HCT116 (cell line): ENCODE results near the gene MST1. TPM values are rescaled to one million over a fixed set of nuclear protein-coding genes. Genes with fewer than 3 reads are reported as not detected.

Source experiments
- ATAC-seq: fragments of 200-7000 bp; cut with Tn5 transposase; 2 replicates; pipeline ENCODE4 v1.9.1; 2020; ENCODE audit warnings: mild to moderate bottlenecking, moderate library complexity
- BruUV-seq: library from RNA; stranded (reverse); fragments of 400-500 nt; replicated peaks from 2 replicates; lab custom pipeline; 2021; lab: Mats Ljungman, UMichigan
- CTCF ChIA-PET: fragments of 300-600 bp; sonication (Branson Sonifier 250); formaldehyde crosslinking; loops from one replicate; lab custom pipeline; 2021; ENCODE audit warnings: antibody characterized with exemption; lab: Charles Lee
- POLR2A ChIA-PET: fragments of 300-600, 350-600 bp; sonication (Branson Sonifier 250); formaldehyde crosslinking; loops from one replicate; lab custom pipeline; 2021; ENCODE audit warnings: antibody characterized with exemption; lab: Charles Lee
- RAD21 ChIA-PET, 2 experiments: fragments of 300-600 bp; sonication (Branson Sonifier 250); formaldehyde crosslinking; loops; one replicate each; lab custom pipeline; 2023; ENCODE audit warnings: low total read pairs in 2 of 2; ENCODE audit not compliant: uncharacterized antibody in 2 of 2, unreplicated experiment in 2 of 2, low non-redundant PET in 1 of 2; lab: Charles Lee
- DNase-seq: peaks from one replicate; pipeline ENCODE4 v3.0.0-alpha.2; 2010; ENCODE audit warnings: low read depth, low spot score
- H2AFZ ChIP-seq: fragments of 200-600 bp; shearing (Covaris generic), sonication (generic); 2 replicates; pipeline ENCODE4 v1.6.1; 2017; ENCODE audit warnings: low read depth, mixed run types, mixed read lengths, antibody characterized with exemption, low read length; ENCODE audit not compliant: poor library complexity, severe bottlenecking
- H3K27ac ChIP-seq: 2 replicates; pipeline ENCODE4 v1.5.1; 2012; ENCODE audit warnings: low read depth, low read length
- H3K27me3 ChIP-seq: fragments of 200-600 bp; sonication (generic); 2 replicates; pipeline ENCODE4 v1.6.1; 2016; ENCODE audit warnings: mixed run types, low read length, mixed read lengths; ENCODE audit not compliant: insufficient read depth
- H3K36me3 ChIP-seq, 2 experiments: fragments of 200-500 bp in 1 of 2; fragments of 200-600 bp in 1 of 2; sonication (Bioruptor generic) in 1 of 2; sonication (generic) in 1 of 2; 2 replicates each; pipeline versions ENCODE4 v1.5.1 to v1.6.1; 2014 to 2016; ENCODE audit warnings: low read length in 2 of 2, inconsistent platforms in 1 of 2, mixed read lengths in 1 of 2, mixed run types in 1 of 2; ENCODE audit not compliant: insufficient read depth in 2 of 2, control insufficient read depth in 1 of 2
- H3K4me1 ChIP-seq, 2 experiments: fragments of 200-600 bp in 1 of 2; sonication (generic) in 1 of 2; 2 replicates each; pipeline versions ENCODE4 v1.5.1 to v1.6.1; 2012 to 2017; ENCODE audit warnings: low read length in 2 of 2, inconsistent platforms in 1 of 2, mild to moderate bottlenecking in 1 of 2, mixed read lengths in 1 of 2, mixed run types in 1 of 2, moderate library complexity in 1 of 2; ENCODE audit not compliant: insufficient read depth in 2 of 2, control insufficient read depth in 1 of 2
- H3K4me2 ChIP-seq: fragments of 200-600 bp; sonication (generic); 2 replicates; pipeline ENCODE4 v1.6.1; 2017; ENCODE audit warnings: mixed run types, low read length, mixed read lengths
- H3K4me3 ChIP-seq, 2 experiments: fragments of 200-600 bp in 1 of 2; sonication (generic) in 1 of 2; replicated peaks in 1 of 2; 2 replicates each; pipeline ENCODE4 v1.5.1; 2011 to 2016; ENCODE audit warnings: low read length in 2 of 2, control low read depth in 1 of 2, low read depth in 1 of 2, mild to moderate bottlenecking in 1 of 2, mixed read lengths in 1 of 2, mixed run types in 1 of 2
- H3K79me2 ChIP-seq: fragments of 200-600 bp; sonication (generic); 2 replicates; pipeline ENCODE4 v1.6.1; 2017; ENCODE audit warnings: mild to moderate bottlenecking, mixed run types, low read length, moderate library complexity, mixed read lengths; ENCODE audit not compliant: insufficient read depth
- H3K9ac ChIP-seq: fragments of 200-600 bp; sonication (generic); 2 replicates; pipeline ENCODE4 v1.6.1; 2016; ENCODE audit warnings: low read length, mixed read lengths
- H3K9me2 ChIP-seq: fragments of 200-600 bp; sonication (generic), shearing (Covaris generic); 2 replicates; pipeline ENCODE4 v1.6.1; 2017; ENCODE audit warnings: mixed run types, mild to moderate bottlenecking, moderate library complexity; ENCODE audit not compliant: insufficient read depth
- H3K9me3 ChIP-seq, 2 experiments: fragments of 200-500 bp in 1 of 2; fragments of 200-600 bp in 1 of 2; sonication (Bioruptor generic) in 1 of 2; sonication (generic) in 1 of 2; 2 replicates each; pipeline ENCODE4 v1.6.1; 2014 to 2017; ENCODE audit warnings: low read length in 2 of 2, mixed read lengths in 2 of 2, inconsistent platforms in 1 of 2, low read depth in 1 of 2, mild to moderate bottlenecking in 1 of 2, mixed run types in 1 of 2, moderate library complexity in 1 of 2; ENCODE audit not compliant: control insufficient read depth in 1 of 2, insufficient read depth in 1 of 2
- H4K20me1 ChIP-seq: fragments of 200-600 bp; sonication (generic), shearing (Covaris generic); 2 replicates; pipeline ENCODE4 v1.6.1; 2017; ENCODE audit warnings: mixed run types, mild to moderate bottlenecking, moderate library complexity; ENCODE audit not compliant: insufficient read depth
- ATF3 ChIP-seq: IDR thresholded peaks from 2 replicates; pipeline ENCODE4 v1.6.1; 2012
- CBX3 ChIP-seq: IDR thresholded peaks from 2 replicates; pipeline ENCODE4 v1.6.1; 2012; ENCODE audit warnings: low read depth
- CEBPB ChIP-seq: IDR thresholded peaks from 2 replicates; pipeline ENCODE4 v1.6.1; 2012; ENCODE audit warnings: low read depth
- CTCF ChIP-seq, 3 experiments: fragments of 200-600 bp in 1 of 3; sonication (generic) in 1 of 3; IDR thresholded peaks in 2 of 3; conservative IDR thresholded peaks in 1 of 3; 2 replicates each; pipeline ENCODE4 v1.5.1; 2012 to 2017; ENCODE audit warnings: low read depth in 2 of 3, low read length in 2 of 3, antibody characterized with exemption in 1 of 3, borderline replicate concordance in 1 of 3, control low read depth in 1 of 3, mild to moderate bottlenecking in 1 of 3, mixed read lengths in 1 of 3, mixed run types in 1 of 3, moderate library complexity in 1 of 3; ENCODE audit not compliant: insufficient read depth in 1 of 3
- EGR1 ChIP-seq: IDR thresholded peaks from 2 replicates; pipeline ENCODE4 v1.6.1; 2012; ENCODE audit warnings: low read depth
- ELF1 ChIP-seq: IDR thresholded peaks from 2 replicates; pipeline ENCODE4 v1.6.1; 2012; ENCODE audit warnings: low read depth, borderline replicate concordance
- FOSL1 ChIP-seq: IDR thresholded peaks from 2 replicates; pipeline ENCODE4 v1.6.1; 2012; ENCODE audit warnings: low read depth
- JUND ChIP-seq: IDR thresholded peaks from 2 replicates; pipeline ENCODE4 v1.6.1; 2012
- MAX ChIP-seq: IDR thresholded peaks from 2 replicates; pipeline ENCODE4 v1.6.1; 2012
- POLR2AphosphoS5 ChIP-seq: IDR thresholded peaks from 2 replicates; pipeline ENCODE4 v1.6.1; 2011; ENCODE audit warnings: mild to moderate bottlenecking, low read depth, low read length, moderate library complexity
- RAD21 ChIP-seq: IDR thresholded peaks from 2 replicates; pipeline ENCODE4 v1.6.1; 2012; ENCODE audit warnings: low read depth, mild to moderate bottlenecking
- REST ChIP-seq: IDR thresholded peaks from 2 replicates; pipeline ENCODE4 v1.6.1; 2012; ENCODE audit warnings: low read depth
- SIN3A ChIP-seq: IDR thresholded peaks from 2 replicates; pipeline ENCODE4 v1.6.1; 2012; ENCODE audit warnings: low read depth
- SRF ChIP-seq: IDR thresholded peaks from 2 replicates; pipeline ENCODE4 v1.6.1; 2012; ENCODE audit warnings: low read depth
- TCF7L2 ChIP-seq: IDR thresholded peaks from 2 replicates; pipeline ENCODE4 v1.7.0; 2011; ENCODE audit warnings: borderline replicate concordance, inconsistent platforms; ENCODE audit not compliant: insufficient read depth, insufficient read length; ENCODE audit errors: extremely low read depth
- YY1 ChIP-seq: IDR thresholded peaks from 2 replicates; pipeline ENCODE4 v1.6.1; 2011; ENCODE audit warnings: low read length, low read depth, moderate library complexity, mild to moderate bottlenecking; ENCODE audit not compliant: insufficient replicate concordance; ENCODE audit errors: extremely low read depth
- ZBTB33 ChIP-seq: IDR thresholded peaks from 2 replicates; pipeline ENCODE4 v1.6.1; 2011; ENCODE audit warnings: mild to moderate bottlenecking, low read length, moderate library complexity; ENCODE audit not compliant: insufficient replicate concordance; ENCODE audit errors: extremely low read depth
- ZFX ChIP-seq: fragments of 450-650 bp; IDR thresholded peaks from 2 replicates; pipeline ENCODE4 v1.6.1; 2017
- ZNF274 ChIP-seq: fragments of 200-500 bp; sonication (Bioruptor generic); IDR thresholded peaks from 2 replicates; pipeline ENCODE4 v1.6.1; 2014; ENCODE audit warnings: mild to moderate bottlenecking, low read depth, low read length, inconsistent platforms
- intact Hi-C: fragments of 100-400 bp; cut with micrococcal nuclease; formaldehyde crosslinking; loops from 2 replicates; pipeline ENCODE4 v1.10.0; 2022
- total RNA-seq: library from RNA; stranded (reverse); gene quantifications from one replicate; pipeline ENCODE4 v1.2.1, GENCODE V29; 2021; ENCODE audit not compliant: unreplicated experiment

MST1 gene
- total RNA-seq, 1 experiment from 2014 or later, result 15.4 TPM

- no peaks in the 10 kb centered on the region for H3K27me3 ChIP-seq
- TF ChIP-seq CTCF (IDR thresholded peaks at IDR 0.05 in 2 of 3, conservative IDR thresholded peaks at IDR 0.05 in 1 of 3; ENCODE audit: borderline replicate concordance in 1 of 3, insufficient read depth in 1 of 3, low read depth in 2 of 3, low read length in 2 of 3), result no peak
- no peak for TF ChIP-seq EGR1
- no peak for TF ChIP-seq JUND
- no peak for TF ChIP-seq ATF3
- TF ChIP-seq RAD21, result no peak
- TF ChIP-seq ZFX, result no peak
- TF ChIP-seq POLR2AphosphoS5, result no peak
- TF ChIP-seq SRF, result no peak
- TF ChIP-seq YY1, result no peak
- no peak for TF ChIP-seq ELF1
- TF ChIP-seq SIN3A, result no peak
- no peak for TF ChIP-seq CBX3
- TF ChIP-seq ZNF274, result no peak
- no peak for TF ChIP-seq FOSL1
- TF ChIP-seq TCF7L2, result no peak
- no peak for TF ChIP-seq ZBTB33
- TF ChIP-seq CEBPB, result no peak
- no peak for TF ChIP-seq REST
- TF ChIP-seq MAX, result no peak
- TF ChIP-seq, all 23 proteins: peak for 0
- BruUV-seq, result no TSS peak
- no peaks in the 10 kb centered on the region for H3K9me3 ChIP-seq
- H3K4me3 ChIP-seq, result no peak overlapping the region
- ChIA-PET CTCF (no interaction called here), RAD21 (no interaction called here), POLR2A (no interaction called here)
- no peaks in the 10 kb centered on the region for H3K9me2 ChIP-seq
- intact Hi-C loops, result no loop called here
- H4K20me1 ChIP-seq, result no peaks in the 10 kb centered on the region
- H3K36me3 ChIP-seq, result peaks cover 15 to 23% of the 10 kb centered on the region in 2 experiments; a peak in 3 of 4 replicates
- H3K4me2 ChIP-seq, result no peak overlapping the region
- H3K4me1 ChIP-seq, result peaks cover 0 to 3% of the 10 kb centered on the region in 2 experiments; a peak in 1 of 4 replicates
- H3K79me2 ChIP-seq, result peaks cover 8% of the 10 kb centered on the region; the same call in 1 of the 2 replicates
- H3K27ac ChIP-seq, result no peak overlapping the region
- DNase-seq (no peak), ATAC-seq (no peak)
- no peak overlapping the region for H3K9ac ChIP-seq
- no peak overlapping the region for H2AFZ ChIP-seq
These were observed 40.8 kb upstream of the MST1 start for GRCh38 chr3:49729966-49730609.
